Ishikawa (cell line): ENCODE results near the gene EXOC6.
A peak's percentile ranks its signal among the peaks of the same experiment; 100 is the strongest.

Experiments
- CEBPB ChIP-seq: IDR thresholded peaks from 2 replicates; pipeline ENCODE4 v1.6.1; 2012
- CREB1 ChIP-seq: IDR thresholded peaks from 2 replicates; pipeline ENCODE4 v1.6.1; 2012; ENCODE audit warnings: low read depth
- EGR1 ChIP-seq: IDR thresholded peaks from 2 replicates; pipeline ENCODE4 v1.6.1; 2012
- EP300 ChIP-seq: IDR thresholded peaks from 2 replicates; pipeline ENCODE4 v1.6.1; 2012; ENCODE audit warnings: borderline replicate concordance
- FOXM1 ChIP-seq: IDR thresholded peaks from 2 replicates; pipeline ENCODE4 v1.6.1; 2012; ENCODE audit warnings: low read depth, borderline replicate concordance
- NFIC ChIP-seq: IDR thresholded peaks from 2 replicates; pipeline ENCODE4 v1.6.1; 2012
- RAD21 ChIP-seq: IDR thresholded peaks from 2 replicates; pipeline ENCODE4 v1.6.1; 2012; ENCODE audit warnings: low read depth
- REST ChIP-seq: IDR thresholded peaks from 2 replicates; pipeline ENCODE4 v1.6.1; 2012; ENCODE audit warnings: low read depth, mild to moderate bottlenecking
- TAF1 ChIP-seq: IDR thresholded peaks from 2 replicates; pipeline ENCODE4 v1.6.1; 2012; ENCODE audit warnings: low read depth, mild to moderate bottlenecking
- TCF12 ChIP-seq: IDR thresholded peaks from 2 replicates; pipeline ENCODE4 v1.6.1; 2012; ENCODE audit warnings: low read depth
- TEAD4 ChIP-seq: IDR thresholded peaks from 2 replicates; pipeline ENCODE4 v1.6.1; 2012
- USF1 ChIP-seq: IDR thresholded peaks from 2 replicates; pipeline ENCODE4 v1.6.1; 2012
- YY1 ChIP-seq: IDR thresholded peaks from 2 replicates; pipeline ENCODE4 v1.6.1; 2012; ENCODE audit warnings: low read depth
- ZBTB7A ChIP-seq: IDR thresholded peaks from 2 replicates; pipeline ENCODE4 v1.6.1; 2012; ENCODE audit warnings: low read depth
- TF ChIP-seq, protein P1 (sequence below): IDR thresholded peaks from 2 replicates; pipeline ENCODE4 v1.6.1; 2012

The EXOC6 gene

GRCh38 chr10:93068411-93069244 lies 220.3 kb downstream of the EXOC6 start:
- TF ChIP-seq USF1 (no peak), TEAD4 (no peak), ZBTB7A (no peak), EGR1 (no peak), FOXM1 (no peak), TAF1 (no peak), CEBPB (no peak), RAD21 (no peak), EP300 (no peak), CREB1 (no peak)
- TF ChIP-seq, protein P1, sequence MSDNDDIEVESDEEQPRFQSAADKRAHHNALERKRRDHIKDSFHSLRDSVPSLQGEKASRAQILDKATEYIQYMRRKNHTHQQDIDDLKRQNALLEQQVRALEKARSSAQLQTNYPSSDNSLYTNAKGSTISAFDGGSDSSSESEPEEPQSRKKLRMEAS: no peak

DNA sequence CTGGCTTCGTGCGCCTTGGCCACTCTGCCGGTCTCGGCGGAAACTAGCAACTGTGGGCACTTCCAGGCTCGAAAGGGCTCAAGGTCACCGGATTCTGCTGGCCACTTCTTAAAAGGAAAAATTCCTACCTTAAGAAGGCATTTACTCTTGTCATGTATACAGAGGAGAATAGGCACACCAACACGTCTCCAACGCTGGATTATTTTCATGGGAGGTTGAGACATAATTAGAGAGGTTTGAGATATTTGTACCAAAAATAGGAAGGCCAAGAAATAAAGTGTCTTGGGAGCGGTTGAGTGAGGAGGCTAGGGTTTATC lies 220.9 kb downstream of the EXOC6 start:
- no peak for TF ChIP-seq FOXM1
- TF ChIP-seq TAF1: no peak
- no peak for TF ChIP-seq TCF12
- no peak for TF ChIP-seq YY1

DNA sequence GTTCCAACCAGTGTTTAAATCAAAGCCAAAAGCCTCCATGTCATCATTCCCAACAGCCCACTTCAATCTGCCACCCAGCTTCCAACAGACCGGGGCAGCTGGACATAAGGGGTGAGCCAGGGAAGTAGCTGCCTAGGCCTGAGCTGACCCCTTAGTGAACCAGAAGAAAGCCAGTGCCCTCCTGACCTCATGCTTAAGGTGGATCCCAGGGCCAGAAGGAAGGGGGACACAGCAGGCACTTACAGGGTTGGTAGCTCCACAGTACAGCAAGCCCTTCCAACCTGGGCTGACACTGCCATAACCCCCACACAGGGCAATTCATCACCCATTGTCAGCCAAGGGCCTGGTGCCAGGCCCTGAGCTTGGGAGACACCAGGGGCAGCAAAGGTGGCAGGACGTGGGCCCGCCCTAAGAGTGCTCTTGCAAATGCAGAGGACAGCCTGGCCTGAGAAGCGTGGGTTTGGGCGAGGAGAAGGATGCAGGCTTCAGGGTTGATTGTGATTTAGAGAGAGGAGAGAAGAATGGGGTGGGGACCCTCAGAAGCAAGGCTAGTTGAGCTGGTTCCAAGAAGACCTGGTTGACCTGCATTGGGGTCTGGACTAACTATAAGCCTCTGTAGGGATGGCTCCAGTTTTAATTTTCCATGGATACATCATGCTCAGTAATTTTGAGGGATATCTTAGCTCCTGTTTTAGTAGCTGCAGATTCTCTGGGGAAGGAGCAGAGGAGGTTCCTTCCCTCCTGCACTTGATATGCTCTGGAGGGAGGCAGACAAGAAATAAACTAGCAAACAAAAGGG lies 222.3 kb downstream of the EXOC6 start:
- TF ChIP-seq ZBTB7A: no peak
- no peak for TF ChIP-seq RAD21
- TF ChIP-seq FOXM1: no peak
- TF ChIP-seq EP300: no peak
- TF ChIP-seq NFIC: no peak
- TF ChIP-seq YY1: no peak
- TF ChIP-seq CREB1: no peak
- TF ChIP-seq EGR1: no peak
- no peak for TF ChIP-seq TCF12
- TF ChIP-seq USF1: no peak
- TF ChIP-seq, protein P1: no peak
- no peak for TF ChIP-seq TEAD4
- TF ChIP-seq TAF1: no peak
- TF ChIP-seq REST: no peak
- TF ChIP-seq CEBPB: no peak

GRCh38 chr10:93071177-93071472 lies 222.8 kb downstream of the EXOC6 start:
- TF ChIP-seq TCF12 (no peak), TAF1 (no peak), NFIC (no peak), EP300 (no peak), YY1 (no peak), EGR1 (no peak), ZBTB7A (no peak), USF1 (no peak), CREB1 (no peak), CEBPB (no peak), REST (no peak), RAD21 (no peak), FOXM1 (no peak), TEAD4 (no peak)
- TF ChIP-seq, protein P1: no peak

- TF ChIP-seq, protein P1: peak; percentile 32; the same call in 1 of the 2 replicates
- TF ChIP-seq USF1 (no peak), ZBTB7A (peak; percentile 54; the same call in 1 of the 2 replicates), REST (peak; percentile 69), RAD21 (peak; percentile 18; the same call in 1 of the 2 replicates)
Measured at GRCh38 chr10:93071674-93072224, 223.4 kb downstream of the EXOC6 start.
